A549 (cell line): Measurements from ENCODE around the gene MEGF10. TPM values are rescaled to one million over a fixed set of nuclear protein-coding genes. Genes with fewer than 3 reads are reported as not detected.

Experiments used
- ATAC-seq, 2 experiments: fragments of 200-7000 bp in 1 of 2; fragments of >200 bp in 1 of 2; cut with Nextera tagmentation in 1 of 2; cut with Tn5 transposase in 1 of 2; 3 replicates each; pipeline versions ENCODE4 v1.8.0 to v1.9.1; 2018 to 2020; ENCODE audit warnings: mild to moderate bottlenecking in 1 of 2, moderate library complexity in 1 of 2
- CTCF ChIA-PET: fragments of 300-600 bp; sonication (Branson Sonifier 250); formaldehyde crosslinking; extraction: SDS; loops from one replicate; lab custom pipeline; 2021; ENCODE audit warnings: antibody characterized with exemption, inconsistent platforms; lab: Yijun Ruan, JAX
- POLR2A ChIA-PET: fragments of 350-600 bp; formaldehyde crosslinking; extraction: SDS; loops from one replicate; lab custom pipeline; 2021; ENCODE audit warnings: antibody characterized with exemption, inconsistent platforms; lab: Yijun Ruan, JAX
- DNase-seq, 2 experiments: peaks; one replicate each; pipeline versions ENCODE4 v3.0.0 to v3.0.0-alpha.2; 2011 to 2016; ENCODE audit warnings: low read depth in 1 of 2, low spot score in 1 of 2
- FAIRE-seq: peaks from 2 replicates; lab custom pipeline; 2011; peaks lifted over from hg19 to GRCh38; lab: Jason Lieb, UNC
- H3K27ac ChIP-seq, 2 experiments: fragments of >200 bp; sonication (Bioruptor Twin); formaldehyde crosslinking; 3 replicates each; pipeline ENCODE4 v1.5.1; 2016 to 2017
- H3K4me1 ChIP-seq: fragments of >200 bp; sonication (Bioruptor Twin); formaldehyde crosslinking; 3 replicates; pipeline ENCODE4 v1.6.1; 2016
- H3K4me2 ChIP-seq: fragments of >200 bp; sonication (Bioruptor Twin); formaldehyde crosslinking; 3 replicates; pipeline ENCODE4 v1.6.1; 2016
- H3K4me3 ChIP-seq: fragments of >200 bp; sonication (Bioruptor Twin); formaldehyde crosslinking; 3 replicates; pipeline ENCODE4 v1.5.1; 2016
- H3K9me3 ChIP-seq: fragments of >200 bp; sonication (Bioruptor Twin); formaldehyde crosslinking; 3 replicates; pipeline ENCODE4 v1.6.1; 2016
- BHLHE40 ChIP-seq: IDR thresholded peaks from 2 replicates; pipeline ENCODE4 v1.6.1; 2012; ENCODE audit warnings: low read depth, low read length, inconsistent platforms
- CHD4 ChIP-seq: fragments of 200-600 bp; sonication (generic); IDR thresholded peaks from 2 replicates; pipeline ENCODE4 v1.6.1; 2016; ENCODE audit warnings: antibody characterized with exemption, mild to moderate bottlenecking, borderline replicate concordance
- EHMT2 ChIP-seq: fragments of 200-600 bp; sonication (generic); IDR thresholded peaks from 2 replicates; pipeline ENCODE4 v1.6.1; 2016; ENCODE audit warnings: antibody characterized with exemption, low read depth, mild to moderate bottlenecking, moderate library complexity
- ESRRA ChIP-seq: fragments of 150-350 bp; IDR thresholded peaks from 2 replicates; pipeline ENCODE4 v1.6.1; 2014; ENCODE audit warnings: mild to moderate bottlenecking, low read length, borderline replicate concordance
- FOSB ChIP-seq: fragments of 250-450 bp; sonication (Bioruptor Pico); IDR thresholded peaks from 2 replicates; pipeline ENCODE4 v1.5.0; 2020; ENCODE audit warnings: mild to moderate bottlenecking, moderate library complexity
- FOSL2 ChIP-seq, 2 experiments: fragments of 450-650 bp in 1 of 2; fragments of >200 bp in 1 of 2; sonication (Bioruptor Twin) in 1 of 2; formaldehyde crosslinking; IDR thresholded peaks; 2 replicates each; pipeline versions ENCODE4 v1.5.0 to v1.6.1; 2016 to 2020; ENCODE audit warnings: mild to moderate bottlenecking in 1 of 2, moderate library complexity in 1 of 2
- HOXA7 ChIP-seq: fragments of 250-450 bp; sonication (Bioruptor Pico); IDR thresholded peaks from 2 replicates; pipeline ENCODE4 v1.5.0; 2020; ENCODE audit warnings: mild to moderate bottlenecking, moderate library complexity
- KDM5A ChIP-seq: fragments of 200-600 bp; sonication (generic); IDR thresholded peaks from 2 replicates; pipeline ENCODE4 v1.6.1; 2016; ENCODE audit warnings: antibody characterized with exemption, mild to moderate bottlenecking
- MYC ChIP-seq: IDR thresholded peaks from 2 replicates; pipeline ENCODE4 v1.6.1; 2012; ENCODE audit warnings: mild to moderate bottlenecking, inconsistent platforms, low read length, improper control_type of control experiment, borderline replicate concordance
- POLR2A ChIP-seq: IDR thresholded peaks from 2 replicates; pipeline ENCODE4 v1.6.1; 2012; ENCODE audit warnings: mild to moderate bottlenecking, low read length
- POLR2AphosphoS2 ChIP-seq: conservative IDR thresholded peaks from 2 replicates; pipeline ENCODE4 v1.6.1; 2012; ENCODE audit warnings: low read length, improper control_type of control experiment, inconsistent platforms
- RARB ChIP-seq: fragments of 250-450 bp; sonication (Bioruptor Pico); IDR thresholded peaks from 2 replicates; pipeline ENCODE4 v1.8.0; 2021; ENCODE audit warnings: mild to moderate bottlenecking, moderate library complexity
- RCOR1 ChIP-seq: fragments of 150-350 bp; IDR thresholded peaks from 2 replicates; pipeline ENCODE4 v1.6.1; 2014; ENCODE audit warnings: antibody characterized with exemption, low read length, low read depth
- SREBF2 ChIP-seq: fragments of 450-650 bp; IDR thresholded peaks from 2 replicates; pipeline ENCODE4 v1.6.1; 2014; ENCODE audit warnings: mild to moderate bottlenecking, moderate library complexity
- WGBS: methylation state at CpG from one replicate; pipeline ENCODE4 v1.1.6; 2017; ENCODE audit errors: missing lambda C conversion rate; 5-methylcytosine and 5-hydroxymethylcytosine counted together
- polyA plus RNA-seq, 4 experiments: library from polyadenylated mRNA; depleted of rRNA in 3 of 4; stranded (reverse); fragments of >200 nt; fragmentation: RNase III in 1 of 4; extraction: RNeasy Plus Mini Kit Qiagen cat#74134 plus additional on column Dnase treatment in 1 of 4; gene quantifications; 2 replicates in 3 of 4; 3 replicates in 1 of 4; pipeline ENCODE4 v1.2.3, GENCODE V29; 2011 to 2017
- TF ChIP-seq, protein P1 (sequence below): IDR thresholded peaks from 2 replicates; pipeline ENCODE4 v1.6.1; 2012
- TF ChIP-seq, protein P2 (sequence below): fragments of 150-350 bp; IDR thresholded peaks from 2 replicates; pipeline ENCODE4 v1.6.1; 2014; ENCODE audit warnings: low read depth, mild to moderate bottlenecking, low read length
- TF ChIP-seq, protein P3 (sequence below): fragments of 250-450 bp; sonication (Bioruptor Pico); IDR thresholded peaks from 2 replicates; pipeline ENCODE4 v1.5.0; 2021; ENCODE audit warnings: mild to moderate bottlenecking, moderate library complexity, borderline replicate concordance
- TF ChIP-seq, protein P4 (sequence below): IDR thresholded peaks from 2 replicates; pipeline ENCODE4 v1.6.1; 2012; ENCODE audit warnings: low read depth, borderline replicate concordance
- TF ChIP-seq, protein P5 (sequence below): fragments of 450-650 bp; IDR thresholded peaks from 2 replicates; pipeline ENCODE4 v1.6.1; 2014; ENCODE audit warnings: antibody characterized with exemption
- TF ChIP-seq, protein P6 (sequence below): fragments of 200-600 bp; sonication (generic); IDR thresholded peaks from 2 replicates; pipeline ENCODE4 v1.6.1; 2016; ENCODE audit warnings: antibody characterized with exemption, mild to moderate bottlenecking, moderate library complexity

The MEGF10 gene
- polyA plus RNA-seq, 2 of the 4 experiments (the other 2 are of a cell fraction) = 0.01 TPM; not detected in 1

DNA sequence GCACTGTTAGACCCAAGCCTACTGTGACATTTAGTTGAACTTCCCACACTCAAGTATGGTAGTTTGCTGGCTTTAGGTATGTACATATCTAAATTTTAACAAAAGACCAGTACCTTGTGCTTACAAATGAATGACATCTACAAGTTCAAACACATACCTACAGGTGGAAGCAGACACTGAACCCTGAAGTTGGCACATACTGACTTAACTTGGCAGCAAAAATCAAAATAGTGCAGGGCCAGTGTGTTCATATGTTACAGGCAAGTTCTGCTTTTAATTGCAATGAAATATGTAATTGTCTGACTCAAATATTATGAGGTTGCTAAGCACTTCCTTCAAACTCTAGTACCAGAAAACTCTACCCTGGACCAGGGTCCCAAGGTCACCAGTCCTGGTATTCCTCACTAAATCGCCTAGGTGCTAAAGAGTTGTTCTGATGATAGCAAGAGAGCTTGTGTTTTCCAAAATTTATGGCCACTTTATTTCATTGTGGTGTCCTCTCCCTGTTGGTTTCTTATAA, 77.4 kb downstream of the MEGF10 start:
- H3K4me3 ChIP-seq = no peak overlapping the region
- no peaks in the 10 kb centered on the region for H3K9me3 ChIP-seq
- ChIA-PET POLR2A (no interaction called here), CTCF (interaction anchor here (1.5 kb wide), 1 partner anchor 54 kb away, joined by 3 read pairs; no protein-coding TSS in a partner anchor)
- H3K4me1 ChIP-seq = no peaks in the 10 kb centered on the region
- DNase-seq (no peak), ATAC-seq (no peak), FAIRE-seq (no peak)
- no peak overlapping the region for H3K4me2 ChIP-seq
- WGBS = 42% methylated on average over 1 of the region's 1 CpG
- H3K27ac ChIP-seq = no peak overlapping the region
- no peak for TF ChIP-seq ESRRA
- TF ChIP-seq, protein P1, sequence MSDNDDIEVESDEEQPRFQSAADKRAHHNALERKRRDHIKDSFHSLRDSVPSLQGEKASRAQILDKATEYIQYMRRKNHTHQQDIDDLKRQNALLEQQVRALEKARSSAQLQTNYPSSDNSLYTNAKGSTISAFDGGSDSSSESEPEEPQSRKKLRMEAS = no peak
- no peak for TF ChIP-seq KDM5A
- TF ChIP-seq, protein P2, sequence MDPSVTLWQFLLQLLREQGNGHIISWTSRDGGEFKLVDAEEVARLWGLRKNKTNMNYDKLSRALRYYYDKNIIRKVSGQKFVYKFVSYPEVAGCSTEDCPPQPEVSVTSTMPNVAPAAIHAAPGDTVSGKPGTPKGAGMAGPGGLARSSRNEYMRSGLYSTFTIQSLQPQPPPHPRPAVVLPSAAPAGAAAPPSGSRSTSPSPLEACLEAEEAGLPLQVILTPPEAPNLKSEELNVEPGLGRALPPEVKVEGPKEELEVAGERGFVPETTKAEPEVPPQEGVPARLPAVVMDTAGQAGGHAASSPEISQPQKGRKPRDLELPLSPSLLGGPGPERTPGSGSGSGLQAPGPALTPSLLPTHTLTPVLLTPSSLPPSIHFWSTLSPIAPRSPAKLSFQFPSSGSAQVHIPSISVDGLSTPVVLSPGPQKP = no peak
- TF ChIP-seq RCOR1 = no peak
- TF ChIP-seq CHD4 = no peak
- no peak for TF ChIP-seq HOXA7 (CRISPR knock-in tag)
- TF ChIP-seq, protein P3, sequence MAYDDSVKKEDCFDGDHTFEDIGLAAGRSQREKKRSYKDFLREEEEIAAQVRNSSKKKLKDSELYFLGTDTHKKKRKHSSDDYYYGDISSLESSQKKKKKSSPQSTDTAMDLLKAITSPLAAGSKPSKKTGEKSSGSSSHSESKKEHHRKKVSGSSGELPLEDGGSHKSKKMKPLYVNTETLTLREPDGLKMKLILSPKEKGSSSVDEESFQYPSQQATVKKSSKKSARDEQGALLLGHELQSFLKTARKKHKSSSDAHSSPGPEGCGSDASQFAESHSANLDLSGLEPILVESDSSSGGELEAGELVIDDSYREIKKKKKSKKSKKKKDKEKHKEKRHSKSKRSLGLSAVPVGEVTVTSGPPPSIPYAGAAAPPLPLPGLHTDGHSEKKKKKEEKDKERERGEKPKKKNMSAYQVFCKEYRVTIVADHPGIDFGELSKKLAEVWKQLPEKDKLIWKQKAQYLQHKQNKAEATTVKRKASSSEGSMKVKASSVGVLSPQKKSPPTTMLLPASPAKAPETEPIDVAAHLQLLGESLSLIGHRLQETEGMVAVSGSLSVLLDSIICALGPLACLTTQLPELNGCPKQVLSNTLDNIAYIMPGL (CRISPR knock-in tag) = no peak
- no peak for TF ChIP-seq BHLHE40
- no peak for TF ChIP-seq FOSB (CRISPR knock-in tag)
- no peak for TF ChIP-seq POLR2A
- no peak for TF ChIP-seq EHMT2
- TF ChIP-seq FOSL2 (IDR thresholded peaks at IDR 0.05) = no peak
- TF ChIP-seq FOSL2 (CRISPR knock-in tag; IDR thresholded peaks at IDR 0.05) = no peak

DNA sequence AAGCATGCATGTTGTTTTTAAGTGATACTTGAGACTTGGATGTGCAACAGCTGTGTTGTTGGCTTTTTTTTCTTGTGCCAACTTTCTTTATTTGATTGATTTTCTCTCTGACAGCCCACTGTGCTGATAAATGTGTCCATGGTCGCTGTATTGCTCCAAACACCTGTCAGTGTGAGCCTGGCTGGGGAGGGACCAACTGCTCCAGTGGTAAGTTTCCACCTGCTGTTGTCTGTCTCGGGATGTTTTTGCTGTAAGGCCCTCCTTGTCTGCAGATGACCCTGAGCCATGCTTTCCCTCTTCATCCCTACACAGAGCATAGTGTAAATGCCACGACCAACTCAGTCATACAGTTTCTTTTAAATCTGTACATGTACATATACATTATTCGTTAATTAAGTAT, 79.2 kb downstream of the MEGF10 start:
- FAIRE-seq (no peak), ATAC-seq (no peak), DNase-seq (no peak)
- no peak for TF ChIP-seq FOSL2 (IDR thresholded peaks at IDR 0.05)
- TF ChIP-seq FOSL2 (CRISPR knock-in tag; IDR thresholded peaks at IDR 0.05) = no peak
- no peak for TF ChIP-seq POLR2A
- no peak for TF ChIP-seq SREBF2
- TF ChIP-seq EHMT2 = no peak
- no peak for TF ChIP-seq POLR2AphosphoS2
- TF ChIP-seq, protein P4, sequence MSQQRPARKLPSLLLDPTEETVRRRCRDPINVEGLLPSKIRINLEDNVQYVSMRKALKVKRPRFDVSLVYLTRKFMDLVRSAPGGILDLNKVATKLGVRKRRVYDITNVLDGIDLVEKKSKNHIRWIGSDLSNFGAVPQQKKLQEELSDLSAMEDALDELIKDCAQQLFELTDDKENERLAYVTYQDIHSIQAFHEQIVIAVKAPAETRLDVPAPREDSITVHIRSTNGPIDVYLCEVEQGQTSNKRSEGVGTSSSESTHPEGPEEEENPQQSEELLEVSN = no peak
- TF ChIP-seq MYC = no peak
- 14% methylated on average over 4 of the region's 4 CpGs for WGBS
- Histone ChIP-seq H3K4me3 (no peak overlapping the region), H3K4me1 (no peaks in the 10 kb centered on the region), H3K4me2 (no peak overlapping the region), H3K27ac (no peak overlapping the region), H3K9me3 (no peaks in the 10 kb centered on the region)
- POLR2A ChIA-PET = no interaction called here
- CTCF ChIA-PET = no interaction called here

DNA sequence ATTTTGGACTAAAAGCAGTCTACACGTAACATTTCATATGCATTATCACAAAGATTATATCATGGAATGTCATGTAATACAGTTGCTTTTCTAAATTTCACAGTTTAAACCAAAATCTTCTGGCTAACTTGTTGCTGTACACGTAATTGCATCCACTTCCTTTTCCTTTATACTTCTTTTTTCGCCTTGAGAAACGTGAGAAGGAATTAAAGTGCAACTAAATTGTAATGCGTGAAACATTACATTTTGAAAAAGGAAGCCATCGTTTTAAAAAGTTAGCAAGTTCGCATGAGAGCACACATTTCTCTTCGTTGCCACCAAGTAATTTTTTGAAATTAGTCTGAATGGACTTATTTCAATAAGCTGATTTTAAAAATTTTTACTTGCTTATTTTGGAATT, 80.0 kb downstream of the MEGF10 start:
- Histone ChIP-seq H3K4me1 (no peaks in the 10 kb centered on the region), H3K27ac (no peak overlapping the region), H3K9me3 (no peaks in the 10 kb centered on the region), H3K4me2 (no peak overlapping the region), H3K4me3 (no peak overlapping the region)
- no peak for DNase-seq
- FAIRE-seq = no peak
- TF ChIP-seq, protein P5, sequence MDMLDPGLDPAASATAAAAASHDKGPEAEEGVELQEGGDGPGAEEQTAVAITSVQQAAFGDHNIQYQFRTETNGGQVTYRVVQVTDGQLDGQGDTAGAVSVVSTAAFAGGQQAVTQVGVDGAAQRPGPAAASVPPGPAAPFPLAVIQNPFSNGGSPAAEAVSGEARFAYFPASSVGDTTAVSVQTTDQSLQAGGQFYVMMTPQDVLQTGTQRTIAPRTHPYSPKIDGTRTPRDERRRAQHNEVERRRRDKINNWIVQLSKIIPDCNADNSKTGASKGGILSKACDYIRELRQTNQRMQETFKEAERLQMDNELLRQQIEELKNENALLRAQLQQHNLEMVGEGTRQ = no peak
- TF ChIP-seq RARB = no peak
- TF ChIP-seq, protein P6, sequence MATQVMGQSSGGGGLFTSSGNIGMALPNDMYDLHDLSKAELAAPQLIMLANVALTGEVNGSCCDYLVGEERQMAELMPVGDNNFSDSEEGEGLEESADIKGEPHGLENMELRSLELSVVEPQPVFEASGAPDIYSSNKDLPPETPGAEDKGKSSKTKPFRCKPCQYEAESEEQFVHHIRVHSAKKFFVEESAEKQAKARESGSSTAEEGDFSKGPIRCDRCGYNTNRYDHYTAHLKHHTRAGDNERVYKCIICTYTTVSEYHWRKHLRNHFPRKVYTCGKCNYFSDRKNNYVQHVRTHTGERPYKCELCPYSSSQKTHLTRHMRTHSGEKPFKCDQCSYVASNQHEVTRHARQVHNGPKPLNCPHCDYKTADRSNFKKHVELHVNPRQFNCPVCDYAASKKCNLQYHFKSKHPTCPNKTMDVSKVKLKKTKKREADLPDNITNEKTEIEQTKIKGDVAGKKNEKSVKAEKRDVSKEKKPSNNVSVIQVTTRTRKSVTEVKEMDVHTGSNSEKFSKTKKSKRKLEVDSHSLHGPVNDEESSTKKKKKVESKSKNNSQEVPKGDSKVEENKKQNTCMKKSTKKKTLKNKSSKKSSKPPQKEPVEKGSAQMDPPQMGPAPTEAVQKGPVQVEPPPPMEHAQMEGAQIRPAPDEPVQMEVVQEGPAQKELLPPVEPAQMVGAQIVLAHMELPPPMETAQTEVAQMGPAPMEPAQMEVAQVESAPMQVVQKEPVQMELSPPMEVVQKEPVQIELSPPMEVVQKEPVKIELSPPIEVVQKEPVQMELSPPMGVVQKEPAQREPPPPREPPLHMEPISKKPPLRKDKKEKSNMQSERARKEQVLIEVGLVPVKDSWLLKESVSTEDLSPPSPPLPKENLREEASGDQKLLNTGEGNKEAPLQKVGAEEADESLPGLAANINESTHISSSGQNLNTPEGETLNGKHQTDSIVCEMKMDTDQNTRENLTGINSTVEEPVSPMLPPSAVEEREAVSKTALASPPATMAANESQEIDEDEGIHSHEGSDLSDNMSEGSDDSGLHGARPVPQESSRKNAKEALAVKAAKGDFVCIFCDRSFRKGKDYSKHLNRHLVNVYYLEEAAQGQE = no peak
- 48% methylated on average over 8 of the region's 8 CpGs for WGBS
- ATAC-seq = no peak
- ChIA-PET CTCF (no interaction called here), POLR2A (no interaction called here)
